H9 (cell line): Measurements from ENCODE around the gene COQ8A. TPM values are rescaled to one million over a fixed set of nuclear protein-coding genes. Genes with fewer than 3 reads are reported as not detected.

Experiments used
- DNase-seq: peaks from one replicate; pipeline ENCODE4 v3.0.0-alpha.2; 2017
- H2AFZ ChIP-seq: one replicate; pipeline ENCODE4 v1.6.1; 2013; ENCODE audit warnings: mild to moderate bottlenecking, low read length, control low read depth, moderate library complexity
- H2AK5ac ChIP-seq: 2 replicates; pipeline ENCODE4 v1.6.1; 2013; ENCODE audit warnings: low read length, control low read depth, mixed read lengths; ENCODE audit not compliant: insufficient read length
- H2BK120ac ChIP-seq: one replicate; pipeline ENCODE4 v1.6.1; 2013; ENCODE audit warnings: low read depth, mild to moderate bottlenecking, low read length, control low read depth, inconsistent platforms; ENCODE audit not compliant: poor library complexity, severe bottlenecking
- H2BK12ac ChIP-seq: 2 replicates; pipeline ENCODE4 v1.6.1; 2013; ENCODE audit warnings: low read length, control low read depth, mixed read lengths, low read depth; ENCODE audit not compliant: insufficient read length
- H2BK15ac ChIP-seq: 2 replicates; pipeline ENCODE4 v1.6.1; 2013; ENCODE audit warnings: low read depth, low read length, control low read depth
- H2BK20ac ChIP-seq: one replicate; pipeline ENCODE4 v1.6.1; 2013; ENCODE audit warnings: low read depth, mild to moderate bottlenecking, low read length, control low read depth, inconsistent platforms; ENCODE audit not compliant: poor library complexity, severe bottlenecking
- H2BK5ac ChIP-seq: 2 replicates; pipeline ENCODE4 v1.6.1; 2013; ENCODE audit warnings: low read length, control low read depth, mixed read lengths; ENCODE audit not compliant: insufficient read length
- H3K14ac ChIP-seq: 2 replicates; pipeline ENCODE4 v1.6.1; 2013; ENCODE audit warnings: low read length, control low read depth; ENCODE audit not compliant: insufficient read depth
- H3K18ac ChIP-seq: 2 replicates; pipeline ENCODE4 v1.6.1; 2013; ENCODE audit warnings: low read depth, mild to moderate bottlenecking, mixed read lengths, low read length, control low read depth; ENCODE audit not compliant: insufficient read length
- H3K23ac ChIP-seq: 2 replicates; pipeline ENCODE4 v1.6.1; 2013; ENCODE audit warnings: low read length, control low read depth, mixed read lengths, low read depth; ENCODE audit not compliant: insufficient read length
- H3K23me2 ChIP-seq: 2 replicates; pipeline ENCODE4 v1.6.1; 2013; ENCODE audit warnings: low read depth, mild to moderate bottlenecking, mixed read lengths, low read length, control low read depth; ENCODE audit not compliant: insufficient read length, poor library complexity, severe bottlenecking
- H3K27ac ChIP-seq: 2 replicates; pipeline ENCODE4 v1.5.1; 2013; ENCODE audit warnings: low read length, control low read depth, mixed read lengths, low read depth; ENCODE audit not compliant: insufficient read length
- H3K27me3 ChIP-seq: 2 replicates; pipeline ENCODE4 v1.6.1; 2013; ENCODE audit warnings: low read length, control low read depth, inconsistent platforms; ENCODE audit not compliant: insufficient read depth
- H3K4ac ChIP-seq: 2 replicates; pipeline ENCODE4 v1.6.1; 2013; ENCODE audit warnings: low read depth, mild to moderate bottlenecking, control low read depth, inconsistent platforms, low read length, moderate library complexity
- H3K4me1 ChIP-seq: 2 replicates; pipeline ENCODE4 v1.6.1; 2013; ENCODE audit warnings: low read length, control low read depth, inconsistent platforms; ENCODE audit not compliant: insufficient read depth
- H3K4me2 ChIP-seq: 2 replicates; pipeline ENCODE4 v1.6.1; 2013; ENCODE audit warnings: low read length, control low read depth, mixed read lengths; ENCODE audit not compliant: insufficient read length, insufficient read depth
- H3K56ac ChIP-seq: 2 replicates; pipeline ENCODE4 v1.6.1; 2013; ENCODE audit warnings: low read depth, mild to moderate bottlenecking, mixed read lengths, low read length, control low read depth; ENCODE audit not compliant: insufficient read length
- H3K79me1 ChIP-seq: 2 replicates; pipeline ENCODE4 v1.6.1; 2013; ENCODE audit warnings: low read depth, mild to moderate bottlenecking, moderate library complexity, low read length, control low read depth, inconsistent platforms; ENCODE audit not compliant: insufficient read depth, poor library complexity, severe bottlenecking
- H3K79me2 ChIP-seq: 2 replicates; pipeline ENCODE4 v1.6.1; 2013; ENCODE audit warnings: low read length, control low read depth, inconsistent platforms; ENCODE audit not compliant: insufficient read depth
- H3K9ac ChIP-seq: 2 replicates; pipeline ENCODE4 v1.6.1; 2013; ENCODE audit warnings: low read length, control low read depth, mixed read lengths; ENCODE audit not compliant: insufficient read length; ENCODE audit errors: extremely low read depth
- H3K9me3 ChIP-seq: one replicate; pipeline ENCODE4 v1.6.1; 2013; ENCODE audit warnings: low read depth, low read length, inconsistent platforms; ENCODE audit not compliant: control insufficient read depth
- H3T11ph ChIP-seq: one replicate; pipeline ENCODE4 v1.6.1; 2013; ENCODE audit warnings: mild to moderate bottlenecking, low read length, control low read depth, inconsistent platforms
- H4K20me1 ChIP-seq: one replicate; pipeline ENCODE4 v1.6.1; 2013; ENCODE audit not compliant: control insufficient read depth, insufficient read length, insufficient read depth
- H4K5ac ChIP-seq: 2 replicates; pipeline ENCODE4 v1.6.1; 2013; ENCODE audit warnings: low read depth, mild to moderate bottlenecking, mixed read lengths, low read length, control low read depth; ENCODE audit not compliant: insufficient read length
- H4K8ac ChIP-seq: replicated peaks from 2 replicates; pipeline ENCODE4 v1.6.1; 2013; ENCODE audit warnings: low read length, control low read depth, mixed read lengths, low read depth; ENCODE audit not compliant: insufficient read length
- H4K91ac ChIP-seq: 2 replicates; pipeline ENCODE4 v1.6.1; 2013; ENCODE audit warnings: low read depth, mild to moderate bottlenecking, moderate library complexity, mixed read lengths, low read length, control low read depth; ENCODE audit not compliant: insufficient read length
- H3K27ac Mint-ChIP-seq, 3 experiments: 2 replicates in 2 of 3; 3 replicates in 1 of 3; pipeline ENCODE4 v1.8.0; 2020 to 2021; ENCODE audit warnings: mixed read lengths in 3 of 3, mild to moderate bottlenecking in 1 of 3, moderate library complexity in 1 of 3
- H3K27me3 Mint-ChIP-seq: 2 replicates; pipeline ENCODE4 v1.8.0; 2021; ENCODE audit warnings: low read depth, mild to moderate bottlenecking, moderate library complexity, mixed read lengths
- H3K36me3 Mint-ChIP-seq, 3 experiments: 2 replicates in 2 of 3; 3 replicates in 1 of 3; pipeline ENCODE4 v1.8.0; 2020 to 2021; ENCODE audit warnings: low read depth in 3 of 3, mixed read lengths in 3 of 3; ENCODE audit not compliant: insufficient read depth in 1 of 3
- H3K4me1 Mint-ChIP-seq, 2 experiments: 2 replicates each; pipeline ENCODE4 v1.8.0; 2020; ENCODE audit warnings: mixed read lengths in 2 of 2
- H3K4me3 Mint-ChIP-seq, 2 experiments: 2 replicates in 1 of 2; 3 replicates in 1 of 2; pipeline ENCODE4 v1.8.0; 2020 to 2021; ENCODE audit warnings: mild to moderate bottlenecking in 2 of 2, mixed read lengths in 2 of 2, moderate library complexity in 1 of 2
- H3K9me3 Mint-ChIP-seq, 2 experiments: 2 replicates in 1 of 2; 3 replicates in 1 of 2; pipeline ENCODE4 v1.8.0; 2020; ENCODE audit warnings: mild to moderate bottlenecking in 2 of 2, mixed read lengths in 2 of 2, moderate library complexity in 1 of 2
- CTCF ChIP-seq: fragments of 200-600 bp; sonication (generic); conservative IDR thresholded peaks from 3 replicates; pipeline ENCODE4 v1.8.0; 2021; ENCODE audit warnings: antibody characterized with exemption, mild to moderate bottlenecking
- WGBS: extraction: QIAGEN DNeasy Blood & Tissue Kit; methylation state at CpG from one replicate; pipeline ENCODE4 v1.1.7; 2013; ENCODE audit warnings: missing lambda C conversion rate, low lambda C conversion rate, mixed read lengths; ENCODE audit not compliant: insufficient read length; ENCODE audit errors: extremely low coverage; 5-methylcytosine and 5-hydroxymethylcytosine counted together
- total RNA-seq: library from RNA; stranded (reverse); gene quantifications from 2 replicates; pipeline ENCODE4 v1.2.1, GENCODE V29; 2021

COQ8A gene
- total RNA-seq, 1 experiment from 2014 or later, result 26.0 TPM

- Histone ChIP-seq H4K20me1 (no peaks in the 10 kb centered on the region), H2BK5ac (no peak overlapping the region), H3K56ac (no peak overlapping the region), H4K8ac (no peak overlapping the region), H4K91ac (no peak overlapping the region), H3K14ac (no peak overlapping the region), H2BK12ac (no peak overlapping the region), H2BK20ac (no peak overlapping the region), H2AFZ (no peak overlapping the region), H3K23me2 (no peaks in the 10 kb centered on the region), H3K4me1 (no peaks in the 10 kb centered on the region), H3K18ac (no peak overlapping the region), H2AK5ac (no peak overlapping the region), H3K23ac (no peak overlapping the region), H3K79me2 (no peaks in the 10 kb centered on the region), H3K9ac (no peak overlapping the region), H3T11ph (no peak overlapping the region), H3K9me3 (no peaks in the 10 kb centered on the region), H3K79me1 (no peaks in the 10 kb centered on the region), H3K27me3 (no peaks in the 10 kb centered on the region), H3K4ac (no peak overlapping the region), H4K5ac (no peak overlapping the region), H2BK15ac (no peak overlapping the region), H3K27ac (no peak overlapping the region), H3K4me2 (no peak overlapping the region), H2BK120ac (no peak overlapping the region)
- Mint-ChIP-seq H3K4me1 (no peaks in the 10 kb centered on the region), H3K9me3 (peaks cover 0 to 5% of the 10 kb centered on the region in 2 experiments; a peak in 3 of 5 replicates), H3K36me3 (peaks cover 26 to 34% (median 33%) of the 10 kb centered on the region in 3 experiments), H3K27me3 (no peaks in the 10 kb centered on the region), H3K27ac (no peak overlapping the region), H3K4me3 (no peak overlapping the region)
- WGBS, result no CpG with 5 or more reads among the region's 3 CpGs
- no peak for DNase-seq
- TF ChIP-seq CTCF, result no peak
These were observed 76.9 kb downstream of the COQ8A start for GRCh38 chr1:227016990-227017389.
